ENCODE results near the gene CCDC127. TPM values are rescaled to one million over a fixed set of nuclear protein-coding genes. Genes with fewer than 3 reads are reported as not detected.
A peak's percentile ranks its signal among the peaks of the same experiment; 100 is the strongest.

Gene CCDC127
- polyA plus RNA-seq, 4 donors: 12.1 to 17.4 (median 14.0) TPM

DNA sequence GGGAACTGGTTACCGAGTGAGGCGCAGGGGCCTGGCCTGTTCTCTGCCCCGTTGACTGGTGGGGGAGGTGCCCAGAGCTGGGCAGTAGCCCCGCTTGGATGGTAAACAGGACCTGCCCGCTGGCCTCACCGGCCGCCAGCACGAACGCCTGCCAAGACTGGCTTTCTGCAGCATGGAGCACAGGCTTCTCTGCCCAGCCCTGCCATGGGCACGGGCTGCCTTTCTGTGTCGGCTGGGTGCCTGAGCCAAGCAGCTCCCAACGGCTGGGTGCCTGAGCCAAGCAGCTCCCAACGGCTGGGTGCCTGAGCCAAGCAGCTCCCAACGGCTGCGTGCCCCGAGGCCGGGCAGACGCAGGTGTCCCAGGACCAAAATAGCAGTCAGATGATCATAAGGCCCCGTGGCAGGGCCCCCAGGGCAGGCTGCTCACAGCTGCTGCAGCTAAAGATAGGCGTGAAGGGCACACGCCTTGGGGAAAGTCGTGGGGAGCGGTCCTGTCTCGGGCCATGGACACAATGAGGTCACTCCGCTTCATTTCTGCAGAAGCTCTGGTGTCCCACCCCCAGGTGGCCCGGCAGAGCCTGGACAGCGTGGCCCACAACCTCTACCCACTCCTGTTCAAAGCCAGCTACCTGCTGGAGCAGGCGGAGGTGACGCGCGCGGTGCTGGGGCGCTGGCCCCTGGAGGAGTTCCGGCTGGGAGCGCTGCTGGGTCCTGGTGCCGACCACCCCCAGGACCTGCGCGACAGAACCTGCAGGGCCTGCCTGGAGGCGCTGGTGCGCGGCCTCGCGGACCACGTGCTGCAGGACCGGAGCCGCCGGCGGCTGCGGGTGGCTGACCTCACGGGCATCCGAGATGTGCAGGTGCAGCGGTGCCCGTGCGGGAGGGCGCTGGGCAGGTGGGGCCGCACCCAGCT is 26.7 kb downstream of the CCDC127 start, which contains the start of gene LRRC14B:
Gene LRRC14B (plus strand): TSS at position 460 of the 913 bp plus-strand sequence. CDS start 44 bp downstream, at position 504.
- DNase-seq (ENCODE audit: low read depth in 4 of 4, low spot score in 3 of 4): no peak

- no peak for DNase-seq (ENCODE audit: low read depth in 4 of 4, low spot score in 3 of 4)
Measured at GRCh38 chr5:190366-191035, 27.5 kb downstream of the CCDC127 start.

GRCh38 chr5:189976-190365 is 28.0 kb downstream of the CCDC127 start:
- no peak for DNase-seq (ENCODE audit: low read depth in 4 of 4, low spot score in 3 of 4)

- no peak for DNase-seq (ENCODE audit: low read depth in 4 of 4, low spot score in 3 of 4)
Measured at GRCh38 chr5:189486-189885, 28.5 kb downstream of the CCDC127 start.

- peak; percentile 52 to 76 (median 64) for DNase-seq (ENCODE audit: low read depth in 4 of 4, low spot score in 3 of 4)
Measured at GRCh38 chr5:188488-189481, 29.2 kb downstream of the CCDC127 start.

DNA sequence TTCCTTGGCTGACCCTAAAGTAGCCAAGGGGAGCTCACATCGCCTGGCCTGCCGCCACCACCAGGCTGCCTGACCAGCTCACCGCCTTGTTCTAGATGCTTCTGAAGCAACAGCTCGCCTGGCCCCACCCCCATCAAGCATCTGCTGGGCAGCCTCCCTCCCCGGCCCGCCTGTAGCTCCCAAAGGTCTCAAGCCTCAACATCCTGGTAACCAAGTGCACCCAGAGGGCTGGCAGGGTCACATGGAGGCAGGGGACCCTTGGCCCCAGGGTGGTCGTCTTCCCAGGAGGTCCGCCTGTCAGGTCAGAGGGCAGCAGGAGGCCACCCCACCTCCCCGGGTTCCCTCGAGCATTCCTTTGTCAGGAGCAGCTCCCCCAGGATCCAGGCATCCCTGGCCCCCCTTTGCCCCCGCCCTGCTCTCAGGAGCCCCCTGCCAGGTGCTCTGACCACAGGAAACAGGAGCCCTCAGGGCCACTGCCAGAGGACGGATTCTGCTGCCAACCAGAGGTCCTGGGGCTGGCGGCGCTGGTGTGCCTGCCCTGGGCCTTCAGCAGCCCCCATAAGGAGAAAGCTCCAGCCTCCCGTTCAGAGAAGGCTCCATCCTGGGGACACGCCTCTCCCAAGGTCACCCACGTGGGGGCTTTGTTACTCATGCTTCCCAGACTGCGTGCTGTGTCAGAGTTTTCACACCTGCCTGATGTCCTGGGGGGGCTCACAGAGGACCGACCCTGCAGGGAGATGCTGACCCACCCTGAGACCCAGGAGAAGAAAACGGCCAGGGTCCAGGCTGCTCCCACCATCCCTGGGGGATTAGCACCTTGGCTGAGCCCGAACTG is 30.1 kb downstream of the CCDC127 start:
- no peak for DNase-seq (ENCODE audit: low read depth in 4 of 4, low spot score in 3 of 4)

- no peak for DNase-seq (ENCODE audit: low read depth in 4 of 4, low spot score in 3 of 4)
Measured at GRCh38 chr5:187042-187431, 30.9 kb downstream of the CCDC127 start.

DNA sequence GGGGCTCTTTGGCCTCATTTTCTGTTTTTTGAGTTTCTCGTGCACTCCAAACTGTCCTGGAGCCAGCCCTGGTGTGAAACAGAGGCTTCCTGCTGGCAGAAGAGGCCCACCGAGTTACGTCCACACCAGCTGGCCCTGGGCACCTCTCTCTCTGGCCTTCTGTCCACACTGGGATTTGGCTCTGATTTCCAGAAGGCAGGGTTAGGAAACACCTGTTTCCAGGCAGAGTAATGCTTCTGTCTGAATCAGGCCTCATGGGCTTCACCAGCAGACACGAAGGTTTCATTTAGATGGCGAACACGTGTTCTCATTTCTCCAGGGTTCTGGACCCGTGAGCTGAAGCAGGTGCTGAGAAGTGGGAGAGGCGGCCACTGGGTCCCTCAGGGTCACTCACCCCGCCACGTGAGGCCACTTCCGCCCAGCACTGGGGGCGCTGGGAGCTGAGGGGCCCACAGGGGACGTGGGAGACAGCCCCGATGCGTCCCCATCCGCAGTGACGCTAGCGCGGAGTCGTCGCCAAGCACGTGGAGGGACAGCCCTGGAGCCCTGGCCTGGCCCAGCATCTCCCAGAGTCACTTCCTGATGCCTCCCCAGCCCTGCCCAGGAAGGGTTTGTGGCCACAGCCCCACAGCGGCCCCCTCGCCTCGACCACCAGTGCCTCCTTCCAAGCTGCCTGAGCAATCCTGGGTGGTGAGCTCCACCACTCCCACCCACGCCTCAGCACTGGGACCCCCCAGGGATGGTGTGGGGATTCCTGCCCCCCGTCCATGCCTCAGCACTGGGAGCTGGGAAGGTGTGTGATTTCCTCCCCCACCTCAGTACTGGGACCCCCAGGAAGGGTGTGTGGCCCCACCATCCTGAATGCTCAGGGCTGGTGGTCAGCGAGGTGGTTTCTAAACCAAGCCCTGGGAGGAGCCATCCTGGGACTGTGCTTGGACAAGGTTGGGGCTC is 31.6 kb downstream of the CCDC127 start:
- DNase-seq (ENCODE audit: low read depth in 4 of 4, low spot score in 3 of 4): no peak

GRCh38 chr5:185095-186070 is 32.6 kb downstream of the CCDC127 start:
- no peak for DNase-seq (ENCODE audit: low read depth in 4 of 4, low spot score in 3 of 4)

DNA sequence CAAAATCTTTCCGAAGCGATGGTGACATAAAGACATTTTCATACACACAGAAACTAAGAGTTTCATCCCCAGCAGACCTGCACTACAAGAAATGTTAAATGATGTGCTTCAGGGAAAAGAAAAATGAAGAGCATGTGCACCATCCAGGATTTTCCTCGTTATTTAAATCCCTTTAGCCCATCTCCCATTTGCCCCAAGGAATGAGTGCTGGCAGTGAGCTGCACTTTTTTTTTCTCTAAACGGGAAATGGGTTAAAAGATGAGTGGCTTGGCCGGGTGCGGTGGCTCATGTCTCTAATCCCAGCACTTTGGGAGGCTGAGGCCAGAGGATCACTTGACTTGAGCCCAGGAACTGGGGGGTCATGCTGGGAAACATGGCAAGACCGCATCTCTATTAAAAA is 33.5 kb downstream of the CCDC127 start:
- DNase-seq (ENCODE audit: low read depth in 4 of 4, low spot score in 3 of 4): no peak

GRCh38 chr5:182126-182525 is 35.8 kb downstream of the CCDC127 start:
- DNase-seq (ENCODE audit: low read depth in 4 of 4, low spot score in 3 of 4): no peak

GRCh38 chr5:181566-181965 is 36.4 kb downstream of the CCDC127 start:
- no peak for DNase-seq (ENCODE audit: low read depth in 4 of 4, low spot score in 3 of 4)

- DNase-seq (ENCODE audit: low read depth in 4 of 4, low spot score in 3 of 4): no peak
Measured at GRCh38 chr5:181160-181559, 36.8 kb downstream of the CCDC127 start.

DNA sequence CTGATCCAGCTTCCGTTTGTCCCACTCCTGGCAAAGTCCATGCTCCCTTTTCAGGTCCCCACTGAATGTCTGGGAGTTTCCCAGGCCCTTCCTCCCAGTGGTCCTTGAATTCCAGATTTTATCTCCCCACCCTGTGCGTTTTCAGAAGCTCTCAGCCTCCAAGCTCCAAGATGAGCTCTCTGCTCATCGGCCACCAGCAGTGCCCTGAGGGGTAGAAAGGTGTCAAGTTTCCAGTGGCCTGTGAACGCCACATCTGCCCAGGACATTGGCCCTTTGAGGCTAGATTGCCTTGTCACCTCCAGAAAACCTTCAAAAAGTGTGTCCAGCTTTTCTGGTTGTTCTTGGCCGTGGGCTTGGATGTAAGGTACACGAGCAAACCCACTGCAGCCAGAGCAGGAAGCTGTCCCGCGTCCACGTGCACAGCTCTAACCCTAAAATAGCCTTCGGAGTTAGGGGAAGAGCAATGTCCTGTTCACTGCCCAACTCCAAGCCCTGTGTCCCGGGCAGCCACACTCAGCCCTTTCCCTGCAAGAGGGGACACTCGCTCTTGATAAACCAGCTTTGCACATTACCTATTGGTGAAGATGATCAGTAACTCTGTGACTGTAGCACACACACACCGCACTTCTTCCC is 37.6 kb downstream of the CCDC127 start:
- no peak for DNase-seq (ENCODE audit: low read depth in 4 of 4, low spot score in 3 of 4)

- no peak for DNase-seq (ENCODE audit: low read depth in 4 of 4, low spot score in 3 of 4)
Measured at GRCh38 chr5:179401-179800, 38.6 kb downstream of the CCDC127 start.

DNA sequence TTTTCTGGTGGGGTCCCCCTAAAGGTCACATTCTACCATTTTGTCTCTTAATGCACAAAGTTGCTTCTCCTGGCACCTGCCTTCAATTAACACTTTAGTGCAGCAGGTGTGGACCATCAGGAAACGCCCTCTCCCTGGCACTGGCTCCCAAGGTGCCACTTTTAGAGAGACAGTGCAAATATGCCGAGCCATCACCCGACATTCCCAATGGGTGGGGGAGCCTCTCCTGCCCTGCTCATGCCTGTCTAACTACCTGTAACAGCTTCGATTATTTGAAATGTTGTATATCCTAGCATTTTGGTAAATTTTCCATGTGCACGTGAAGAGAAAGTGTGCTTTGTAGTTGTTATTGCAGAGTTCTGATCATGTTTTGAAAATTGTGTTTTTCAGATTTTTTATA is 39.8 kb downstream of the CCDC127 start:
- no peak for DNase-seq (ENCODE audit: low read depth in 4 of 4, low spot score in 3 of 4)

- DNase-seq (ENCODE audit: low read depth in 4 of 4, low spot score in 3 of 4): no peak
Measured at GRCh38 chr5:176296-176823, 41.6 kb downstream of the CCDC127 start.

All from left renal pelvis (tissue), 4 donors.